ENCODE data around the gene NFYB.
"Not testable (repeated sequence)": the region's sequence is repeated elsewhere in the genome, so short reads cannot be mapped to it uniquely, and the experiment has no call there.

NFYB gene

DNA sequence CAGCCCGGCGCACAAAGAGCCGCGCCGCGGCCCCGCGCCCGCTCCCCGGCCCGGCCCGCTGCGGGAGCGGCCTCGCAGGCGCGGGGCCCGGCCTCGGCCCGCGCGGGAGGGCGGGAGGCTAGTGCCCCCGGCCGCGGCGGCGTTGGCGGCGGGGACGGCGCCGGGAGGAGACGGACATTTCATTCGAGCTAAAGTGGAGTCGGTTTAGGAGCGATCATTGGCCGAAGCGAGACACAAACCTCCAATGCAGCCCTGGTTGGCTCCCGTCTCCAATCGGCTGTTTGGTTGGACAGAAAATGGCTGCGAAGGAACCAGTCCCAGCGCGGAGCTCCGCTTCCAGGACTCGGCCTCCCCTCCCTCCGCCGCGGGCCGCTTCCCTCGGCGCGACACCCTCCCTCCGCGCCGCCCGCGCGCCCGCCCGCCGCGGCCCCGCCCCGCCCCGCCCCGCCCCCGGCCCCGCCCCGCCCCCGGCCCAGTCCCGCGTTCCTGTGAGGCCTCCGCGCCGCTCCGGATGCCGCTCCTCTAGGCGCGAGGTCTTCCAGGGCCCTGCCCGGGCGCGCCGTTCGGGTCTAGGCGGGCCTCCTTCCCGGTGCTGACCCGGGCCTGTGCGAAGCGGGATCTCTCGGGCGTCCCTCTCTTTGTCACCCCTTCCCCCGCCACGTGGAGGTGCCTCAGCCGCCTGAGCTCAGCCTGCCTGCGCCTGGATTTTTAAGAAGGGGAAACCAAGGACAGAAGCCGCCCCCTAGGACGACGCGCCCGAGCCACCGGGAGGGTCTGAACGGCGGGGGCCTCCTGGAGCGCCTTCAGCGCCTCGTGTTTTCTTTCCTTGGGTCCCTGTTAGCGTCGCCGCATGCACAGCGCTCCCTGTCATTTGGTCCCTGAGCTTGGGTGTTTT is at the start of gene NFYB:
TSS of gene NFYB (minus strand) at position 309 of the 895 bp plus-strand sequence. CDS start 2,757 bp downstream, outside the sequence.
- peak; percentile 96 to 98 for DNase-seq

DNA sequence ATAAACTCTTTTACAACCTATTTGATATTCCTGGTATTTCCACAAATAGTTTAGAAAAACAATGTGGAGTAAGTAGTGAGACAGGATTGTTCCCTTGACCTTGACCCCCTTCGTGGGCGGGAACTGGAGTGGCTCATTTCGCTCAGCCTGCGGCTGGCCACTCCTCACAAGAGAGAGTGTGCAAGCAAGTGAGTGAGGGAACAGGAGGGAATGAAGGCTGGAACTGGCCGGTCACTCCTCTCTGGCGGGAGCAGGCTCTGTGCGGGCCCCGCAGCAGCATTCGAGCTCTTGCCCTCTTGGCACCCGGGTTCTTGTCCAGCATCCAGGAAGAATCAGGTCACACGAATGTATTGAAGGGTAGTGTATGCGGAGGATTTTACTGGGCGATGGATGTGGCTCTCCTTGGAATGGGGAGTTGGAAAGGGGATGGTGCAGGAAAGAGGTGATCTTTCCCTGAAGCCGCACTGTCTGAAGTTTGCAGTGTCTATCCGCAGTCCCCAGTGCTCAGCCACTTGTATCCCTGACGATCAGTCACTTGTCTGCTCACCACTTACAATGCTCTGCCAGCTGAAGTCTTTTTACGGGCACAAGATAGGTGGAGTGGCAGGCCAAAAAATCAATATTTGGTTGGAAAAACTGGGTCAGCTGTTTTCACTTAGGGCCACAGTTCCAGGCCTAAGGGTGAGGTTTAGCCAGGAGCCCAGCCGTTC is 49.6 kb upstream of the NFYB start:
- DNase-seq, result no peak

DNA sequence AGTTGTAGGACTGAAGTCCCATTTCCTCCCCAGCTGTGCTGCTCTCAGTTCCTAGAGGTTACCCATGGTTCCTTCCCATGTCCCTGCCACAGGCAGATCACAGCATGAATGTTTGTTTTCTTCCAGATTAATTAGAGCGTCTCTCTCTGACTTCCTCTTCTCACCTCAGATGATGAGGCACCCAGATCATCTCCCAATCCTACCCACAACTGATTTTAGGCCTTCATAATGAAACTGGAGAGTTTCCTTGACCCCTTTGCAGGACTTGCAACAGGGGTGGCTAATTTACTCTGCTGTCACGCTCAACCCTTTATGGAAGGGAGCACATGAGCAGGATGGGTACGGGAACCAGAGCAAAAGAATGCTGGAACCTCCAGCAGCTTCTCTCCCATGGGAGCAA is 45.4 kb upstream of the NFYB start:
- DNase-seq, result no peak

DNA sequence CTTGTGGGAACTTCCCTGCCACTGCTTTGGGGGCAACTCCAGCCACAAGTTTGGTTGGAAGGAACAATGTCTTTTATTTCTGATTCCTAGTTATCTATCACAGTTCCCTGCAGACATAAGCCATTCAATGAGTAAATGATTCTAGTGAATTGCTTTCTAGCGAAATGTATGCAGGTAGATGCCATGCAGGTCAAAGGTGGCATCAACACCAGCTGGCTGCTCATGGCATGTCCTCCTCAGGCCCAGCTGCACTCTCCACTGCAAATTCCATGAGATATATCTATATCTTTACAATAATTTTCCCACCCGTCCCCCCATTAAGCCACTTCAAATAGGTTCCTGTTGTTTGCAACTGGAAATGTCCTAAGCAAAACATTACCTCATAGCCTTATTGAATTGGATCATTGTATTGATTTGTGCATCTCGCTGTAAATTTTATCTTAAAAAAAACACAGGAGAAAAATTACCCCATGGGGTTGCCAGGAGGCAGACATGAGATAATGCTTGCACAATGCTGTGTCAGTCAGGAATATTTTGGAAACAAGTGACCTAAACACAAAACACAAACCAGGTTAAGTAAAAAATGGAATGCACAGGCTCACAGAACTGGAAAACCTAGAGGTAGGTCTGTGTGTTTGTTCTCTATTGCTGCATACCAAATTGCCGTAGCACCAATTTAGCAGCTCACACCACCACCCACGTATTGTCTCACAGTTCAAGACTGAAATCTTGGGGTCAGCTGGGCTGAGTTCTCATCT is 44.8 kb upstream of the NFYB start:
- DNase-seq, result no peak

DNA sequence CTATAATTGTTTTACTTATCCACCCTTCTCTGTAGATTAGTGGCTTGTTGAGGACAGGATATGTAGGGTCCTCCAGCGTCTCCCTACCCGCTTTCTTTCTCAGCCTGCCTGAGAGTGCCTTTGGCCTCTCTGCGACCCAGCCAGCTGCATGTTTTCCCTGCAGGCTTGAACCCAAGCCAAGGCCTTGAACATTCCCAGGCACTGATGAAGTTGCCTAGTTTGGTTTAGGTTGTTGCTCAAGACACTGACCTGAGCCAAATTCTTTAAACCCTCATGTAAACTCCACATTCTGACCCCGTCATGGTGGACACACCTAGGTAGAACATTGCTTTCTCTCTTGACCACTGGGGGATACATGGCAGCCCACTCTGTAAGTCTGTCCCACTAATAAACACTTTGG is 44.1 kb upstream of the NFYB start:
- DNase-seq, result no peak

DNA sequence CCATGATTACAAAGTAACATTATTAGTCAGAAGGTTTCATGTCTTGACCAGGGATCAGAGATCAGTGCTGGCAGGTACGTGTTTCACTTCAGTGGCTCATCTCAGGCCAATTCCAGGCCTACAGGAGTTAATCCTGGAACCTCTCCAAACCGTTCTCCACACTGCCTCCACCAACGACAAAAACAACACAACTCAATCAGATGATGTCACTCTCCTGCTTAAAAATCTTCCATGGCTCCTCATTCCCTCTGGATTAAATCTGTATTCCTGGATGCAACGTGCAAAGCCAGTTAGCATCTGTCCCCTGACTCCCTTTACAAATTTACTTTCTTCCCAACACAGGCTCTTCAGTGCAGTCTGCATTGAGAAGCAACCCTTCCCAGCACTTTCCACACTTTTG is 43.3 kb upstream of the NFYB start:
- DNase-seq, result no peak

DNA sequence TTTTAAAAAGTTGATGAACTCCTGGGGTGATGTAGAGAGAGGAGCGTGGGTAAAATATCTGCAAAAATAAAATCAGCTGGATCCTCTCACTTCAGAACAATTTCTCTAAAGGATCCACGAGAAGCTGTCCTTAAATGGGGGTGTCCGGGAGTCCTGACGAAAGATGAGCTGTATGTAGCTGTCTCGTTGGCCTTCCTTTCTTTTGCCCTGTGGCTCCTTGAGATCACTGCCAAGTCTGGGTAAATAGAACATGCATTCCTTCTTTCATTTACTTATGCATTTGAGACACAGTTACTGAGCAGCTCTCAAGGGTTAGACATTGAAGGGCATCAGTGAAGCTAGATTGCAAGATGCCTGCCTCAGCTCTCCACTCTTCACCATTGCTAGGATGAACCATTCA is 42.4 kb upstream of the NFYB start:
- no peak for DNase-seq

DNA sequence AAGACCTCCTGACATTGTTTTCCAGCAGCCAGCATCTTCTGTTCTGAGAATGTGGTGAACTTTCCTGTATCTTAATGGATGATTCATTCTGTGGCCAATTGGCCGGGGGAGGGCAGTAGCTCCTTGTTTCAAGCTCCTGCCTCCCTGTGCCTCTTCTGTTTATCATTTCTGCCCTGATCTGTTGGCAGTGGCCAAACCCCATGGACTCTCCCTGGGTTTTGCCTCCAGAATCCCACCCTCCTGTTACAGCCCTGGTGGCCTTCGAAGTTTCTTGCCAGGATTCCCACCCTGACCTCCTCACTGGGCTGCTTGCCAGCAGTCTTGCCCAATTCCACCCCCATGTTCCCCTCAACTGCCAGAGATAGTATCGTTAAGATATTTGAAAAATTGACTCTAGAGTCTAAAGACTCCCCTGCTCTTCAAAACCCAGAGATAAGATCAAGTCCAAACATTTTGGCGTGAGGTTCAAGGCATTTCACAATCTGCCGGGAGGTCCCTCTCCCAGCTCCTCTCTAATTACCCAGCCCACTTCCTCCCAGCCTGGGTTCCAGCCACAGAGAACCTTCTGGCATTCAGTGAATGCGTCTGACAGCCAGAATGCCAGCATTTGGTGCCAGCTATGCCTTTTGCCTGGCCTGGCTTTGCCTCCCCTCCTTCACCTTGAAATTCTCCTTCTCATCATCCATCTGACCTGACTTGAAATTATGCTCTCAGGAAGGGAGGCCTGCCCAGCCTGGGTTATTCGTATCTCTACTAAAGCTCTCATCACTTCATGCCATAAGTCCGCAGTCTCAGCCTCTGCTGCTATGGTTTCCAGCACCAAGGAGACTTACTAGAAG is 39.9 kb upstream of the NFYB start:
- DNase-seq, result no peak

DNA sequence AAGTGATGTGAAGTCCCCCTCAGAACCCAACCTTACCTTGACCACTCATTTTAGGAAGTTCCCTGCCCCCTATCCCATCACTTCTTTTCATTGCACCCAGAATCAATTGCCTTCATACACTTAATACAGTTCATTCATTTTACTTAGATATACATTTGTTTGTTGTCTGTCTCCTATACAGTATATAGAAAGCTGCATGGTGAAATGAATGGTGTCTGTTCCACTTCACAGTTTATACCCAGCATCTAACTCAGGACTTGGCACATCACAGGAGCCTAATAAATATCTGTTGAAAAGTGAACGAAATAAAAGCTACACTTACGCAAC is 39.3 kb upstream of the NFYB start:
- DNase-seq, result no peak

DNA sequence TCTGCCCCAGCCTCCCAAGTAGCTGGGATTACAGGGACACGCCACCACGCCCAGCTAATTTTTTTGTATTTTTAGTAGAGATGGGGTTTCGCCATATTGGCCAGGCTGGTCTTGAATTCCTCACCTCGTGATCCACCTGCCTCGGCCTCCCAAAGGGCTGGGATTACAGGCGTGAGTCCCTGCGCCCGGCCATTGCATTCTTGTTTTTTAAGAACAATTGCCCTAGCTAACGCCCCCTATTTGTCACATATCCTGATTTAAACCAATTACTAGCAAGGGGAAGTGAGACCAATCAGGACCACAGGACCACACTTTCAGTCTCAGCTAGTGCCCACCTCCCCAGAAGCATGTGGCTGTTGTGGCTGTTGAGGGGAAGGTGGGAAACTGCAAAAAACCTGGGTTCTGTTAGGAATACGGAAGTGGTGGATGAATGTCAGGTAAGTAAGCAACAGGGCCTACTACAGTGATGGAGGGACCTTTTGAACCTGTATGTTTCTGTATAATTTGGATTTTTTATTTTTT is 37.8 kb upstream of the NFYB start:
- no peak for DNase-seq

DNA sequence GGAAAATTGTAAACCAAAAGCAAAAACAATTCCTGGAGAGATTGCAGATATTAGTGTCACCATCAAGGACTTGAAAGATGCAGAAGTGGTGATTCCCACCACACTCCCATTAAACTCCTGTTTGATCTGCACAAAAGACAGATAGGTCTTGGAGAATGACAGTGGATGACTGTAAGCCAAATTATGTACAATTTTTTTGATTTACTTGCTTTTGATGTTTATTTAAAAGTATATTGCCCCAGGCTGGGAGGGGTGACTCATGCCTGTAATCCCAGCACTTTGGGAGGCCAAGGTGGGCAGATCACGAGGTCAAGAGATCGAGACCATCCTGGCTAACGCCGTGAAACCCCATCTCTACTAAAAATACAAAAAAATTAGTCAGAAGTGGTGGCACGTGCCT is 35.8 kb upstream of the NFYB start:
- DNase-seq, result not testable (repeated sequence)

DNA sequence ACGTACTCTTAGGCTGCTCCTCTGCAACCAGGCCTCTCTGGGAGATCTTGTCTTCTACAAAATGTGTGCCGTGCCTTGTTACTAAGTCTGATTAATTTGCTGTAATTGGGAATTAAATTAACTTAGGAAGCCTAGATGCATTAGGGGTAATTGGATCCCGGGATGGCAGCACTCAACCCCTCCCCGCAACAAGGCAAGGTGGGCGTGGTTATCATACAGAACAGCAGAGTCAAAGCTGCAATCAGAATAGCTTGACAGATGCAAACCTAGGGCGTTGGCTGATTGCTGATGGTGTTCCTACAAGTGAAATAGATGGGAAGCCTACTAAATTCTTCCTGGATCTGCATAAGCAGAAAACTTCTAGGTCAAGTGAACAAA is 34.5 kb upstream of the NFYB start:
- DNase-seq, result no peak

DNA sequence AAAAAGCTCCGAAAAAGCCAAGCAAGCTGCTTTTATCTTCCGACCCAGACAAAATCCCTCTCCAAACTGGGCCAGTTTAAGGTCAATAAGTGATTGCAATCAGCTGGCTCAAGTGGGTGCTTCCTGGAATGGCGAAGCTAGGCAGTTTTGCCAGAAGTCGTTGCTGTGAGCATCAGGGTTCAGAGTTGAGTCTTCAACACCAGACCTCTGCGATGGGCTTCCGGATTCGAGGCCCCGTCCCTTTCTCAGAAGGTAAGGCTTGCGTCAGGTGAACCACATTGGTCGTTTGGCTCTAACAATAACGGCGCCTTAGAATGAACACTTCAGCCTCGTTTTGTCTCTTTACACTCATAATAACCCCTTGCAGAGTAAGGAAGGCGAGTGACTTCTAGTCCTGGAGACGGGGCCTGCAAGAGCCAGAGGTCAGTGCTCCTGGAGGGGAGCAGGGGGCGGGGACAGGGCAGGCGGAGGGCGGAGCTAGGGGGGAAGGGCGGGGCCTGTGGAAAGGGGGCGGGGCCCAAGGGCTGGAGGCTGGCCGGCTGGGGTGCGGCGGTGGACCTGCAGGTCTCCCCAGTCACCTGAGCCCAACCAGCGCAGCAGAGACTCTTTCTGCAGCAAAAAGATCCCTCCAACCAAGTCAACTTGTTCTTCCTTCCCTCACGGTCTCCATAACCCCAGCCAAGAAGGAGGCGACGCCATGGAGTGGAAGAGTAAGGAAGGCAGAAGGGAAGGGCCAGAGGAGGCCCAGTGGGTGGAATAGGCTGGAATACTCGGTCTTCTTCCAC is 34.0 kb upstream of the NFYB start:
- no peak for DNase-seq

DNA sequence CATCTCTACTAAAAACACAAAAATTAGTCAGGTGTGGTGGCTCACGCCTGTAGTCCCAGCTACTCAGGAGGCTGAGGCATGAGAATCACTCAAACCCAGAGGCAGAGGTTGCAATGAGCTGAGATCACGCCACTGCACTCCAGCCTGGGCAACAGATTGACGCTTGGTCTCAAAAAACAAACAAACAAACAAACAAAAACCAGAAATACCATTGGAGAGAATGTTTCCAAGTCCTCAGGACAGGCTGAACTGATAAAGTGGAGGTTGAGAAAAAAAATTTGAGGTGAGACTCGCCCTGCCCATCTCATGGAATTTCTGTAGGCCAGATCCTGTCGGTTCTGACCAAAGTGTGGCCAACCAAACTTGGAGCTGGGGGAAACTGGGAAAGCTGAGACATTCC is 30.6 kb upstream of the NFYB start:
- no peak for DNase-seq

DNA sequence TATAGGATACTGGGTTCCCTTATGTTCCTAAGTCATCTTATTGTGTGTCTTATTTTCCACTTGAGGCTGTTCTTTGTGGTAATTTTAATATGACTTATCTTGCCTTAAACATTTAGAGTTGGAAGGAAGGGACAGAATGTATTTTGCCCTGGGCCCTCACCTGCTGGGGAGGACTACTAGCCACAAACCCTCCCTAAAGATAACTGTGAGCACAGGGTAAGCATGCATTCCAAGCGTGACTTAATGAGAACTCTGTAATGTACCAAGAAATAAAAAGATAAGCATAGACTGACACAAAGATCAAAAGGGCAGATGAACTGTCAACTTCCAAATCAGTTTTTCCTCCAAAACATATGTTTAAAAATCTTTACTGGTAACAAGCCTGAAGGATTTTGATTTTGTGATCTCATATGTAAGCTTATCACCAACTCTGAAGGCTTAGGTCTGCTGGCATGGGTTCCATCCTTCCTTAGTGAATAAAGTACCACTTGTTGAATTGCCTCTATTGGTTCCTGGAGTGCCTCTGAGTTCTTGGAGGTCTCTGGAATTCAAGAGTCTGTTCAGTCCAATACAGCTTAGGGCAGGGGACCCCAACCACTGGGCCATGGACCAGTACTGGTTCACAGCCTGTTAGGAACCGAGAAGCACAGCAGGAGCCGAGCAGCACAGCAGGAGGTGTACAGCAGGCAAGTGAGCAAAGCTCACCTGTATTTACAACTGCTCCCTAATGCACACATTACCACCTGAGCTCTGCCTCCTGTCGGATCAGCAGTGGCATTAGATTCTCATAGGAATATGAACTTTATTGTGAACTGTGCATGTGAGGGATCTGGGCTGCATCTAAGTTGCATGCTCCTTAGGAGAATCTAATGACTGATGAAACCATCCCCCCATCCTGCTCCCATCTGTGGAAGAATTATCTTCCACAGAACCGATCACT is 29.8 kb upstream of the NFYB start:
- DNase-seq, result peak; percentile 11 to 37

DNA sequence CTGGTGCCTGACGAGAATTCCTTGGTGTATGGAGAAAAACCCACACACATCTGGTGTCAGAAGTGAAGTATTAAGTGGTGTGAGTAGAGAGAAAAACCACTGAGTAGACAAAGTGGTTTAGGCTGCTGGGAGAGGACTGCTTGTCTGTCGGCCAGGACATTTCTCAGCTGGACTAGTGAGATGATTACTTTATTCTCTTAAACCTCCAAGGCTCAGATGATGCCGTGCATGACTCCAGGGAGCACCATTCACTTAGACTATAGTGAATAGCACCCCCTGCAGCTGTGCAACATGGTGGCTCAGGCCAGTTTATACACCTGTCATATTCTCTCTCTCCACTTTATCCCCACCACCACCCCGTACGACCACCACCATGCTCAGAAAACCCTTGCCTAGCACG is 28.5 kb upstream of the NFYB start:
- no peak for DNase-seq

DNA sequence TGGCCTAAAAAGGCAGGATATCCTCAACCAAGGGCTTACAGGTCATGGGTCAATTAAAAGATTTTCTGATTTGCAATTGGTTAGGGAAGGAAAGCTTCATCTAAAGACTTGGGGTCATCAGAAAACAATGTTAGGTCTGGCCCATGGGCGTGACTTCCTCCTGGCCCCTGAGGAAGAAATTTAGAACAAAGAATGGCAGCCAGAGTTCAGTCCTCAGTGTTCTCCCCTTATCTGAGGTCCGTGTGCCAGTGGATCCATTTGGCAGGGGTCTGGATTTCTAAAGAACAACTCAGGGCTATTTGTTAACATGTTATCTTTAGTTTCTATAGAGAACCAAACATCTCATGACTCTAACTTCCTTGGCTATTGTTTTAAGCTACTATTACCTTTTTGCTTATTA is 27.8 kb upstream of the NFYB start:
- DNase-seq, result no peak

DNA sequence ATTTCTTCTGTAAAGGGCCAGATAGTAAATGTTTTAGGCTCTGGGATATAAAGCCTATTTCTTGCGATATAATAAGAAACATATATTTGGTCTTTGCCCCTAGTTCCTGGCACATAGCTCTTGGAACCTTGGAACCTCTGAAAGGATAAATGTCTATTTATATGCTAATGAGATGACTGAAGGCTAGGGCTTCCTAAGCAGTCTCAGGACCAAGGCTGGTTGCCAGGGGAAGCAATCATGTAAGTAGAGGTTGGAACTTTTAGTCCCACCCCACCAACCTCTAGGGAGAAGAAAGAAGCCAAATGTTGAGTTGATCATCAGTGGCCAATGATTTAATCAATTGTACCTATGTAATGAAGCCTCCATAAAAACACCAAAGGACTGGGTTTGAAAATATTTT is 26.6 kb upstream of the NFYB start:
- DNase-seq, result no peak

DNA sequence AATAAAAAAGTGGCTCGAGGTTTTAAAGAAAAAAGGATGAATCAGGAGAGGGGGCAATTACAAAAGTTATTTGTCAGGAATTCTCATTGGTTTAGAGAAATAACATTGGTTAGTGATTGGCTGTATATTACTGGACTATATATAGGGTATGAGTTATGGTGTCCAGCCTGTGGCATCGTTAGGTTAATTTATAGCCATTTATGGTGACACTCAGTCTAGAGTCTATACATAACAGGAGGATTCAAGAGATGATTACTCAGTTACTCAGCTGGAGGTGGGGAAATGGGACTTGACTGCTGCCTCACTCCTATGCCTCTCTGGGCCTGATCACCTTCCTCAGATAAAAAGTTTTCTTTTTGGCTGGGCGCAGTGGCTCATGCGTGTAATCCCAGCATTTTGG is 25.6 kb upstream of the NFYB start:
- DNase-seq, result no peak

DNA sequence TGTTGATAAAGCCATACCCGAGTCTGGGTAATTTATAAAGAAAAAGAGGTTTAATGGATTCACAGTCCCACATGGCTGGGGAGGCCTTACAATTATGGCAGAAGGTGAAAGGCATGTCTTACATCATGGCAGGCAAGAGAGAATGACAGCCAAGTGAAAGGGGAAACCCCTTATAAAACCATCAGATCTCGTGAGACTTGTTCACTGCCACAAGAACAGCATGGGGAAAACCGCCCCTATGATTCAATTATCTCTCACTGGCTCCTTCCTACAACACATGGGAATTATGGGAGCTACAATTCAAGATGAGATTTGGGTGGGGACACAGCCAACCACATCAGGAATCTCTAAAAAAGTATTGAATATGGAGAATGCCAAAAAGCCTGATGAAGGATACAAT is 25.0 kb upstream of the NFYB start:
- not testable (repeated sequence) for DNase-seq

All from NCI-H2081 (cell line).